HG02610 (cell line): Measurements from ENCODE around the gene SCUBE1.

ENCODE experiments used
- ATAC-seq: cut with Tn5 transposase; IDR thresholded peaks from one replicate; pipeline ENCODE4 v1.9.1; 2021; ENCODE audit warnings: mild to moderate bottlenecking, moderate library complexity; ENCODE audit not compliant: unreplicated experiment

The SCUBE1 gene

DNA sequence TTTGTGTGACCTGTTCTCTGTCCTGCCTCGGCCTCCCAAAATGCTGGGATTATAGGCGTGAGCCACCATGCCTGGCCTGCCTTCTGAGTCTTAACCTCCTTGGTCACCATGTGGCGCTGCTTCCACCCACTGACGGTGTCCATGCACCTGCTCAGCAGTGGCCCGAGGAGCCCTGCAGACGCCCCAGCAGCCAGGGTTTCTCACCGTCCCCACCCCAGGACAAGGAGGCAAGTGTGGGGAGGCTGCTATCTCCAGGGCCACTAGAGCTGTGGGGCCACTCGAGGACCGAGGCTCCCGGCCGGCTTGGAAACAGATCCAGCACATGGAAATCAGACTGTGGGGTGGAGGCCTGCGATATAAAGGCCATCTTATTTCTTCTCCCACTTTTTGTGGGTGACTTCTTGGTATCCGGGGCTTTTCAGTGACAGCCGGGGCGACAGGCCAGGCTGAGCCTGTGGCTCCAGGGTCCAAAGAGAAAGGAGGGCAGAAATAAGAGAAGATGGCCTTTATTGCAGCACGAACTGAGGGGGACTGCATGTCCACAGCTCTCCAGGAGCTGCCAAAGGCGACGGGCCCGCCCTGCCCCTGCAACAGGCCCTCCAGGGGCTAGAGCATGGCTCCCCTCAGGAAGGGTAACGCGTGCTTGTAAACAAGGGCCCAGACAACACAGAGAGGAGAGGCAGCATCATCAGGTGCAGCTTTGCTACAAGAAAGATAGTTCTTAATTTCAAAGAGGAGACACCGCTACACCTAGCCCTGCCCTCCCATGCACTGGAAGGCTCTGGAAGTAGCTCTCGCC is 176.8 kb downstream of the SCUBE1 start:
- no peak for ATAC-seq

DNA sequence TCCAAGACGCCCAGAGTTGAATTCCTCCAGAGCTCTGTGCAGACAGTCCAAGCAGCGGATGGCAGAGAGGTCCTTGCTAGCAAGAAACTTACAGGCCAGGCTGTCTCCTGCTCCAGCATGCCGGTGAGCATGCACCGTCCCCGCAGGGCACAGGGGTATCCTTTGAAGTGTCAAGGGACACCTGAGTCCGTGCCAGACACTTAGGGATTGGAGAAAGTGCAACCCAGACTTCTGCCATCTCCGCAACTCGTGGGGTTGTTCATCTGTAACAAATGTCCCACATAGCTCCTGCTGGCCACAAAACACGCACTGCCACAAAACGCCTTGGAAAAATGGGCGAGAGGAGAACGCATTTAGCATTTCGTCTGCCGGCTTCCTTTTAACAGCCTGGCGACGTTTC is 178.5 kb downstream of the SCUBE1 start:
- no peak for ATAC-seq

DNA sequence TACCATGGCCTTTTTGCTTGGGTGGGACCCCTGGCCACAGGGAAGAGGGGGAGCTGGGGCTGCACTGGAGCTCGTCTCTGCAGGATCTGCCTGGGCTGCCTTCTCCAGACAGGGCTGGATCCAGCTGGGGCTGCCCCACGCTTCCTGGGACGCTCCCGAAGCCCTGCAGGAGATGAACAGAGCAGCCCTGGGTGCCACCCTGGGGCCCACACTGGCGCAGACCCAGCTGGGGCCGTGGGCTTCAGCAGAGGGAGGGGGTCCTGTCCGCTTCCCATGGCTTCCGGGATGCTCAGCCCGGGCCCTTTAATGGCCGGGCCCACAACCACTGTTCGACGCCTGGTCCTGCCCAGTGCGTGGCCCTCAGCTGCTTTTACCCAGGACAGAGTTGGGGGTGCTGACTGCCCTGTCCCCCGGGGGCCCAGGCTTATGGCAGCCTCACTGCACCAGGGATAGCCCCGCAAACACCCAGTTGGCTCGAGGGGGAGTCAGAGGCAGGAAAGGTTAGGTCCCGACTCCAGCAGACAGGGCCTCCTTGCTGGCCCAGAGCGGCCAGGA is 179.9 kb downstream of the SCUBE1 start:
- no peak for ATAC-seq

DNA sequence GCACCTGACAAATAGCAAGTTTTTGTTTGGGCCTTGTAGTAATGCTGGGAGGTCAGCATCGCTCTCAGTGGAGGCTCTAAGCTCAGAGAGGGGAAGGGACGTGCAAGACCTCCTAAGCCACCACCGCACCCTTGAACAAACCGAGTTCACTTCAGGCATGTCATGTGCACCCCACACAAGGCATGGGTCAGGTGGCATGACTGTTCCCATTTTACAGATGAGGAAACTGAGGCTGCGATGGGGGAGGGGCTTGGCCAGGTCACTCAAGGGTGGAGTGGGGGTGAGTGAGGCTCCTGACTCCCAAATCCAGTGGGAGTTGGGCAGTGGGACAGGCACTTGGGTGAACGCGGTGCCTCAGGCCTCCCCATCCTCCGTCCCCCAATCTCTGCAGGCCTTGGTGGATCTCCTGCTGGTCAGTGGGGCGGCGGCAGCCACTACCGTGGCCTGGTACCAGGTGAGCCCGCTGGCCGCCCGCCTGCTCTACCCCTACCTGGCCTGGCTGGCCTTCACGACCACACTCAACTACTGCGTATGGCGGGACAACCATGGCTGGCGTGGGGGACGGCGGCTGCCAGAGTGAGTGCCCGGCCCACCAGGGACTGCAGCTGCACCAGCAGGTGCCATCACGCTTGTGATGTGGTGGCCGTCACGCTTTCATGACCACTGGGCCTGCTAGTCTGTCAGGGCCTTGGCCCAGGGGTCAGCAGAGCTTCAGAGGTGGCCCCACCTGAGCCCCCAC is 180.6 kb downstream of the SCUBE1 start:
- ATAC-seq, result no peak

DNA sequence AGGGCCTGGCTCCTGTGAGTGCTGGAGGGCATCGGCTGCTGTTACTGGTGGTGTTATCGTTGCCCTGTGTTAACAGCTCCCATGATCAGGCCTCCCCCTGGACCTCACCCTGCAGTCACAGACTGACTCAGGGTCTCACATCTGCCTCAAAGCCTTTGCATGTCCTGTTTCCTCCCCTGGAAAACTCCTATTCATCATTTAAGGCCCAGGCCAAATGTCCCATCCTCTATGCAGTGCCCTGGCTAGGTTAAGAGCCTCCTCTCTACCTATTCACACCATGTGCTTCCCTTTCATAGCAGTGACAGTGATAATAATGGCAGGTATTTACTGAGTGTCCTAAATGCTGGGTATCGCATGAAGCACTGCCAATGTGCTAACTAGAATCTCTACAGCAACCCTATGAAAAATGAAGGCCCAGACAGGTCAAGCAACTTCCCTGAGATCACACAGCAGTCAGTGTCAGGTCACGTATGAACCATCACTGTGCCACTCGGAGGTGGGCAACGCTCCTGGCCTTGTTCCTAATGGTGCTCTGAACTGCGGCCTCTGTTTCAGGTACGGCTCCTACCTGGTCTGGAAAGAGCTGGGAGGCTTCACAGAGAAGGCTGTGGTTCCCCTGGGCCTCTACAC is 182.6 kb downstream of the SCUBE1 start:
- no peak for ATAC-seq

DNA sequence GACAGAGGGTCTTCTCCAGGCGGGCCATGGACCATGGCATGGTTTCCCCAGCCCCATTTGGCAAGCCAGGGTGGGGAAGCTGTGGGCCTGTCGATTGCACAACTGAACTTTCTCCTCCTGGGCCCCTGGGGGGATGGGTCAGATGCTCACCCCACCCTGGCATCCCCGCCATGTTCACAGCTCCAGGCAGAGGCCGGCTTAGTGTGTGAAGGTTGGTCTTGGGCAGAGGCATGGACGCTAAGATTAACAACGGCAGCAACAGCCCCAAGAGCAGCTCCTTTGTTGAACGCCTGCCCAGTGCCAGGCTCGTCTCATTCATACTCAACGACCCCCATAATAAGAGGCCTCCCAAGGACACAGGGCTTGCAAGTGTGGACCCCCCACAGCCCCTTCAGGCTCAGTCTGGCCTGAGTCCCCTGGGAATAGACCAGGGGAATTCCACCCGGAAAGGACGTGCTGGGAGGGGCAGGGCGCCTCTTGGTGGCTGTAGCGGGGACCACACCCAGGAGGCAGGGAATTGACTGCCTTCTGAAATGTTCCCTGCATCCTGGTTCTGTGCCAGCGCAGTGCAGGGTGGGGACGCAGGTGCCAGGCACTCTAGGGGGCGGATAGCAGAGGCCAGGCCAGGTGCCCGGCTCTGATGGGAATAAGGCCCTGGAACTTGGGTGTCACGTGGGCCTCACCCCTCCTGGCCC is 183.5 kb downstream of the SCUBE1 start:
- no peak for ATAC-seq

DNA sequence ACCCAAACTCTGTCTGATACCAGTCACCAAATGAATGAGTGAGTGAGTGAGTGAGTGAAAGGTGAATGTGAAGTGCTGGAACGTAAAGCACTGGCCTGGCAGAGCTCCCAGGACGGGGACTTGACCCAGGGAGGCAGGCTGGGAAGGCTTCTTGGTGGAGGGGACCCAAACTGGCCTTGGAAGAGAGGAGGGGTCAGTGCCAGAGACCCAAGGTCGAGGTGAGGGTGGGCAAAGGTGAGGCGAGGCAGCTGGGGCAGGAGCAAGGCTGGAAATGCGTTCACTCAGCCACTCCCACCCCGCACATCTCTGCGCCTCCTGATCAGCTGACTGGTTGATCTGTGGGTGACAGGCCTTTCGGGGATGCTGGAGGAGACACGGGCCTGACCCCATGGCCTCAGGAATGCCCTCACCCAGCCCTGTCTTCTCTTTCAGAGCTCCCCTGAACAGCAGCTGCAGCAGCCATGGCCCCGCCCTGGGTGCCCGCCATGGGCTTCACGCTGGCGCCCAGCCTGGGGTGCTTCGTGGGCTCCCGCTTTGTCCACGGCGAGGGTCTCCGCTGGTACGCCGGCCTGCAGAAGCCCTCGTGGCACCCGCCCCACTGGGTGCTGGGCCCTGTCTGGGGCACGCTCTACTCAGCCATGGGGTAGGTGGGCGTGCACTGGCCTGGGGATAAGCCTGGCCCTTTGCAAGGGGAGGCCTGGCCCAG is 184.2 kb downstream of the SCUBE1 start:
- ATAC-seq, result no peak

DNA sequence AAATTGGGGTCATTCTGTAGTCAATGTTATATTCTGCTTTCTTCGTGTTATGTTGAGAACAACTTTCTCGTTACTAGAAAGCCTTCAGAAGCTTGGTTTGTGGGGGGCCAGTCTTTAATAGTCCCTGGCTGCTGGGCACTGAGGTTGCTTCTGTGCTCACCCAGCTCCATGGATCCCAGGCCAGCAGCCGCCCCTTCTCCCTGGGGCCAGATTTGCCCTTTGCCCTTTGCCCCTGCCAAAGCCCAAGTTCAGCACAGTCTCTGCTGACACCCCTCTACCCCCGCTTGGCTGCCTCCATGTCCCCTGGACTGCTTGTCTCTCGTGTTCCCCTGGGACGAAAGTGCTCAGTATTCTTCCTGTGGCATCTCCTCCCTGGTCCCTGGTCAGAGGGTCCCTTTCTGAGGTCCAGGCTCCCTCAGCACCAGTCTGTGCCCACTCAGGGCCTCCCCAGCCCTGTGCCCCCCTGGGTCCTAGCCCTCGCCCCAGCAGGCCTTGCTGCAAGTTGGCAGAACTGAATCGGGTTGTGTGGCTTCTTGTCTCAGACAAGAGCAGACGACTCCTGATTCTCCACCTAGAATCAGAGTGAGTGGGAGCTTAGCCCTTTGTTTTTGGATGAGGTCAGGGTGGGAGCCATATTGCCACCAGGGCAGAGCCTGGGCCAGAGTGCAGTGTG is 185.2 kb downstream of the SCUBE1 start:
- no peak for ATAC-seq

DNA sequence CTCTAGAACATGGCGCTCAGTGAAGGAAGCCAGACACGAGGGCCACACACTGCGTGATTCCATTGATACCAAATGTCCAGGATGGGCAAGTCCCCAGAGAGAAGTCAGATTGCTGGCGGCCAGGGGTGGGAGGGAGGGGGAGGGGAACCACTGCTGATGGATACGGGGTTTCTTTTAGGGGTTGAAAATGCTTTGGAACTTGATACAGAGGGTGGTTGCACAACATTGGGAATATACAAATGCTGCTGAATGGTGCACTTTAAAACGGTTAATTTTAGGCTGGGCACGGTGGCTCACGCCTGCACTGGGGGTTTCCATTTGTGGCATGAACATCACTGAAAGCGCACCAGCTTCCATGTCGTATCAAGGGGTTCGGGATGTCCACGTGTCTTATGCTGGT is 186.8 kb downstream of the SCUBE1 start:
- ATAC-seq, result no peak

DNA sequence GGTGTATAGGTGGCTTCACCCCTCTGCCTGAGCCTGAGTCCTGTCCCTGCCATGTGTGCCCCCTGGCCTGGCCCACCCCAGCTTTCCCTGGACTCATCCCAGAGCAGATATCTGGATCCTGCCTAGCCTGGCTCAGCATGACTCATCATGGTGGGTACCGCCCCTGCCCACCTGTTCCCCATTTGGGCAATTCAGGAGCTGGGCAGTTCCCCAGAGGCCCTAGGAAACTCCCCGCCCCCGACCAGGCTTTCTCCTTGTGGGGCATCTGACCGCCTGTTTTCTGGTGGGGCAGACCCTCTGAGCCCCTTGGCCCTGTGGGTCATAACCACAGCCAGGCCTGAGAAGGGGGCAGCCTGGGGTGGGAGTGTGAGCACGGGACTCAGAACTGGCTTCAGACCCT is 187.4 kb downstream of the SCUBE1 start:
- no peak for ATAC-seq

DNA sequence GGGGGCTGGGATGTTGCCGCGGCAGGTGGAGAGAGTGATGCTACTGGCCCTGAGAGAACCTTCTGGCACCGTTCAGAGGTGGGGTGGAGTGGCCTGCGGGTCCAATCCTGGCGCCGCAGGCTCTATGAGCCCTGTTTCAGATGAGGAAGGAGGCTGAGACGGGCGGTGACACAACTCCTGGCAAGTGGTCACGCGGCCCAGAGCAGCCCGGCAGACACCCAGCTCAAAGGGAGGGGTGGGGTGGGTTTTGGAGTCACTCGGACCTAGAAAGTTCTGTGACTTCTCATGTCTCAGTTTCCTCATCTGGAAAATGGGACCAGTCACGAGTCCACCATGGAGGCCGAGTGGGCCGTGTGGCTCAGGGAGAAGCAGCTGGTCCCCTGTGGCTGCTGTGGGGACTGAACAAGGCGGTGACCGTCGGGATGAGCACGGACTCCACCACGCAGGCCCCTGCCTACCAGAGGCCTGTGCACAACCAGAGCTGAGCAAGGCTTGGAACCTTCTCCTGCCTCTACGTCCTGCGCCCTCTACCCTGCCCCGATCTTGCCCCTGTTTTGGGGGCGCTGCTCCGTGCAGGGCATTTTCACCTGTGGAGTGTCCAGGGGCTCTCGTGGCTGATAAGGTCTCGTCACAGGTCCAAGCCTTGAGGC is 188.2 kb downstream of the SCUBE1 start:
- no peak for ATAC-seq

DNA sequence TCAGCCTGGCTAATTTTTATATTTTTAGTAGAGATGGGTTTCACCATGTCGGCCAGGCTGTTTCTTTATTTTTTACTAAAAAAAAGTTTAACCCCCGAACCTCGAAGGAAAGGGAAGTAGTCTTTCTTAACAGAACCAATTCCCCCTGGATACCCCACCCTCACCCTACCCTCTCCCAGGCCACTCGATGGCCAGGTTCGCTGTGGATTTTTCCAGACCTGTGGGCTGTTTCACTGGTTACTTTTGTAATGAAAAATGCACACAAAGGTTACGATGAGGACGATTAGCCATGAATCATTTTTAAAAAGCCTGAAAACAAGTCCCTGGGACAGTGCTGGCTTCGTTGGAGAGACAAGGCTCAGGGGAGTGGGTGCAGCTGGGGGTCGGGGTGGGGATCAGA is 189.3 kb downstream of the SCUBE1 start:
- no peak for ATAC-seq

DNA sequence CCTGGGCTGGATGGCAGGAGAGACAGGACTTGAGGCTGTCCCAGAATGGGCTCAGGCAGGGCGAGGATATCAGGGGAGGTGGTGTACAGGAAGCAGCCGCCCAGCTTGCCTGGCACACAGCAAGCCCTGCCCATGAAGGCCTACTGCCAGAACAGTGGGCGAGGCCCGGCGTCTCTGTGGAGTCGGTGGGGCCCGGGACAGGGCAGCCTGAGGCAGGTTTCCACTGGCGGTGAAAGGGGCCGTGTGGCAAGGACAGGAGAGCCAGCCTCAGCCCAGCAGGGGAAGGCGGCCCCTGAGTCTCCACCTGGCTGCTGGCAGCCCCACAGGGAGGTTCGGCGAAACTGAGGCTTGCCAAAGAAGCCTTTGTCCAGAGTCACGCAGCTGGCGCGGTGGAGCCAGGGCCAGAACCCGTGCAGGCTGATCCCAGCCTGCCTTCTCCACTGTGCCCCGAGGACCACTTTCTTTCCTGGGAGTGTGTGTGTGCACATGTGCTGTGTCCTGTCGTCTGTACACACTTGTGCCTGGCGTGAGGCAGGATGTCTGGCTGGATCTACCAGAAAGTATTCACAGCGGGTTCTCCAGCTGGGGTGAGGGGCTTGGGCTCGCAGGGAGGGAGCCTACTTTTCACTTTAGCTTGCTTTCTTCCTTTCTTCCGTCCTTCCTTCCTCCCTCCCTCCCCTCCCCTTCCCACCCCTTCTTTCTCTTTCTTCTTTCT is 190.7 kb downstream of the SCUBE1 start:
- ATAC-seq, result no peak

DNA sequence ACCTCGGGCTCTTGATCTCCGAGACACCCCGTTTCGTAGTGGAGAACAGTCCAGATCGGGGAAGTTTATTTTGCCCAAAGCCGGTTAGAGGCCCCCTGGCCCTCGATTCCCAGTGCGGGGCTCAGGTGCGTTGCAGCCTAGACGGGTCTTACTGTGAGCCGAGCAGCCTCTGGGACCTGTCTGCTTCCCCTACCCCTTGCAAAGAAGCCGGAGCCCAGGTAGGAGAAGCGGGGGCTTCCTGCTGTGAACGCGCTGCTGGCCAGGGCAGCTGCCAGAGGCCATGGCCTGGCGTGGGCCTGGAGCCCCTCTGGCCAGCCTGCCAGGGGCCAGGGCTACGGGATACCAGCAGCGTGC is 191.2 kb downstream of the SCUBE1 start:
- ATAC-seq, result no peak

DNA sequence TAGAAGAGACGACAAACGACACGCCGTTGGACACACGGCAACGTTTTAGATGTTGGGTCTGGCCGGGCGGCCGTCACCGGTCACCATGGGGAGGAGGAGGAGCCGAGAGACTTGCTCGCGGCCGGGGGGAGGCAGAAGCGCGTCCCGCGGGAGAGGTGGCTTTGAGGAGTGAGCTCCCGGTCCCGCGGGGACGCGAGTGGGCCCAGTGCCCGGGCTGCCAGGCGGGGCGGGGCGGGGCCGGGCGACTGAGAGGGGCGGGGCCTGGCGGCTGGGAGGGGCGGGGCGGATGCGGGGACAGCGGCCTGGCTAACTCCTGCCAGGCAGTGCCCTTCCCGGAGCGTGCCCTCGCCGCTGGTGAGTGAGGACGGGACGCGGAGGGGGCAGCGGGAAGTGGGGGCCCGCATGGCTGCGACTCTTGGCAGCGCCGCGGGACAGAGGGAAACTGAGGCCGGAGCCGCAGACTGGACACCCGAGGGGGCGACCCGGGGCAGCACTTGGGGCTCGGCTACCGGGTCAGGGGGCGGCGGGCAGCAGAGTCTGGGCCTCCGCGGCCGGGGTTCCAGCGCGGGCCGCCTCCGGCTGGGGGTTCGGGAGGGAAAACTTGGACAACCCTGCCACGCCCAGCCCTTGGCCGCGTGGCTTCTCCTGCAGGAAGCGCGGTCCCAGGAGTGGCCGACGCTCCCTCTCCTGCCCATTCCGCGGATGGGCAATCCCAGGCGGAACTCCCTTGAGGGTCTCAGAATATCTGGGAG is 191.7 kb downstream of the SCUBE1 start, which contains the start of gene TSPO:
Gene TSPO (plus strand): TSS at position 309 of the 752 bp plus-strand sequence. CDS start 7,680 bp downstream, outside the sequence.
- ATAC-seq, result no peak

DNA sequence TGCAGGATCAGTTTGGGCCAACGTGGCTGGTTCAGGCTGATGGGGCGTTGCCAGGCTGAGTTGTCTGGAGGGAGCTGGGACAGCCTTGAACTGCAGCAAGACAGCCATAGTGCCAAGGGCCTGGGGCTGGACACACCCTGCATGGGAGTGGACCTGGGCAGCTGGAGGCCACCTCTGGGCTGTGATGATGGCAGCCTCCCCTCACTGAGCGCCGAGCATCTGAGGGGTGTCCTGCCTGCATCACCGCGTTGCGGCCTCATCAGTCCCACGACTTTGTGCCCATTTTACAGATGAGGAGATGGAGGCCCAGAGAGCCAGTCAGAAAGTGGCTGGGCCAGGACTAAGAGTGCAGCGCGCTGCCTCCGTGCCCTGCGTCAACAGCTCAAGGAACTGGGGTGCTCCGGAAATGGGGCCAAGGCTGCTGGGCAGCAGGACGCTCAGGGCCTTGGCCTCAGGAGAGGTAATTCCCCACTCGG is 192.4 kb downstream of the SCUBE1 start:
- no peak for ATAC-seq

DNA sequence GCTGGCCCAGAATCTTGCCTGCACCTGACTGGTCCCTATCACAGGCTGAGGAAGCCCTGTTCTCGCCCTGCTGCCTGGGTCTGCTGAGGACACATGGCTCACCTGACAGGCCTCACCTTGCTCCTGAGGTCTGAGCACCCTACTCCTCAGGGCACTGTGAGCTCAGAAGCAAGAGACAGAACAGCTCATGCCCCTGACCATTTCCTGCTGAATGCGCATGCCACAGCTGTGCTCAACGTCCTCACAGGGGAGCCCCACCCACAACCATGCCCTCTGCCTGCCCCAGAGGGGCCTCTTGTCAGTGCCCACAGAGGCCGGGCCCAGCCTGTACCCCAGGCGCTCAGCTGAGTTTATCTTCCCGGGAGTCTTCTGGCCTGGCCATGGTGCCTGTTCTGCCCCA is 194.6 kb downstream of the SCUBE1 start:
- no peak for ATAC-seq

DNA sequence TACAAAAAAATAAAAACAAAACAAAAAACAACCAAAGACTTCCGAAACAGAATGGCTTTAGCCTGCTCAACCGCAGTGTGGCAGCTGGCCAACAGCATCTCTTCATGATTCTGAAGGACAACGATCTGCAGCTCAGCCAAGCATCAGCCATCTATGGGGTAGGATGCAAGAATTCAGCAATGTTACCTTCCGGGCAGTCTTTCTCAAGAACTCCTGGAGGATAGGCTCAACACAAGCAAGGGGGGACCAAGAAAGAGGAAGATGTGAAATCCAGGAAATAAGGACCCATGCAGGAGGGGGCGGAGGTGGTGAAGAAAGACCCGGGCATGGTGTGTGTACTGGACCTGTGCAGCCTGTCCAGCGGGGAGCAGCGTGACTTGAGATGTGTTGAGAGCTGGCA is 195.4 kb downstream of the SCUBE1 start:
- ATAC-seq, result no peak
